ENCODE measurements around the gene RNPEP.
A peak's percentile ranks its signal among the peaks of the same experiment; 100 is the strongest.

The RNPEP gene

DNA sequence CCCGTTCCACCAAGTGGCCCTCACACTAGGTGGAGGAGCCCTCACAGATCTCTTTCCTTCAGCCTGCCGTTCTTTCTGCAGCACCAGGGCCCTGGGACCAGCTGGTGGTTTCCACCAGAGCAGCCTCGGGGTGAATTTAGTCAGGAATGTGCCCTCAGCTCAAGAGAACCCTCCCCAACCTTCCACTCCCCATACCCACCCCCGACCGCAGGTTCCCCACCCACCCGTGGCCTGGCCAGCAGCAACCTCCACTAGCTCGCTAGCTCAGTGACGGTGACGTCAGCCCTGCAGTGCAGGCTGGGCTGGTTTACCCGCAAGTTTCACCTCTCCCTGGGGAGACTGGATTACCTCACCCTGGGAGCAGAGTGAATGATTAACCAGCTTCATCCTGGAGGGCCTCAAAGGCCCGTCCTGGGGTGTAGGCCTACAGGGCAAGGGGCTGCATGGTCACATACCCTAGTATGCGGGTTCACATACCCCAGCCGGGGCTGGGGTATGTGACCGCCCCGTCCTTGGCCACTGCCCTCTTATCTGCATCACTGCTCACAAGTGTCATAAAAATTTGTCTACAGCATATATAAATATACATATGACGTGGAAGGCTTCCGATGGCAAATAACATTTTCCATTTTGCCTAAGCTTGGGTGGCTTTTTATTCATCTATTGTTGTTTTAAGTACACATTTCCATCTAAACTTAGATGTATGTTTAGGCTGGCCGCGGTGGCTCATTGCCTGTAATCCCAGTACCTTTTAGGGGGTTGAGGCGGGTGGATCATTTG is 52.4 kb downstream of the RNPEP start:
- no peak overlapping the region for H3K4me3 ChIP-seq (ENCODE audit: control insufficient read depth, low read depth, low read length)
- TF ChIP-seq, protein P1, sequence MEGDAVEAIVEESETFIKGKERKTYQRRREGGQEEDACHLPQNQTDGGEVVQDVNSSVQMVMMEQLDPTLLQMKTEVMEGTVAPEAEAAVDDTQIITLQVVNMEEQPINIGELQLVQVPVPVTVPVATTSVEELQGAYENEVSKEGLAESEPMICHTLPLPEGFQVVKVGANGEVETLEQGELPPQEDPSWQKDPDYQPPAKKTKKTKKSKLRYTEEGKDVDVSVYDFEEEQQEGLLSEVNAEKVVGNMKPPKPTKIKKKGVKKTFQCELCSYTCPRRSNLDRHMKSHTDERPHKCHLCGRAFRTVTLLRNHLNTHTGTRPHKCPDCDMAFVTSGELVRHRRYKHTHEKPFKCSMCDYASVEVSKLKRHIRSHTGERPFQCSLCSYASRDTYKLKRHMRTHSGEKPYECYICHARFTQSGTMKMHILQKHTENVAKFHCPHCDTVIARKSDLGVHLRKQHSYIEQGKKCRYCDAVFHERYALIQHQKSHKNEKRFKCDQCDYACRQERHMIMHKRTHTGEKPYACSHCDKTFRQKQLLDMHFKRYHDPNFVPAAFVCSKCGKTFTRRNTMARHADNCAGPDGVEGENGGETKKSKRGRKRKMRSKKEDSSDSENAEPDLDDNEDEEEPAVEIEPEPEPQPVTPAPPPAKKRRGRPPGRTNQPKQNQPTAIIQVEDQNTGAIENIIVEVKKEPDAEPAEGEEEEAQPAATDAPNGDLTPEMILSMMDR (conservative IDR thresholded peaks at IDR 0.05; ENCODE audit: control insufficient read depth, insufficient read depth, low read depth, low read length) = no peak
- DNase-seq (ENCODE audit: low read depth) = peak; percentile 97

DNA sequence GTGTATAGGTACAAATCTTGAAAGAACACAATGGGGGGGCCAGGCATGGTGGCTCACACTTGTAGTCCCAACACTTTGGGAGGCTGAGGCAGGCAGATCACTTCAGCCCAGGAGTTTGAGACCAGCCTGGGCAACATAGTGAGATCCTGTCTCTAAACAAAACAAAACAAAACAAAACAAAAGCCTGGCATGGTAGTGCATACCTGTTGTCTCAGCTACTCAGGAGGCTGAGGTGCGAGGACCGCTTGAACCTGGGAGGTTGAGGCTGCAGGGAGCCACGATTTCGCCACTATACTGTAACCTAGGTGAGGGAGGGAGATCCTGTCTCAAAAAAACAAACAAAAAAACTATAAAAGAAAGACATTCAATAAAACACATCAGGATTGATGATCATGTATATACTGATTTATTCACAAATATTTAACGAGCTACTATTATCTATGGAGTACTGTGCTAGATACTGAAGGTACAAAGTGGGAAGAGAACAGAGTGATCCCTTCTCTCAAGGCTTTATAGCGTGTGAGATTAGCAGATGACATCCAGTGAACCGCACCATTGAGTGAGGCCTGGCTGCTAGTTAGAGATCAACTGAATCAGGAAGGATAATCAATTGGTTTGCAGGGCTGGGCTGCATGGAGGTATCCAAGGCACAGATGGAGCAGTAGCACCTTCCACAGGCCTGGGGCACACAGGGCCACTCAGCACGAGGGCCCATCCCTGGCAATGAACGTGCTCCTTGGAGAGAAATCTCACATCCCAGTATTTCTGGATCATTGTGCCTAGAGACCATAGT is 54.3 kb downstream of the RNPEP start:
- TF ChIP-seq, protein P1 (conservative IDR thresholded peaks at IDR 0.05; ENCODE audit: control insufficient read depth, insufficient read depth, low read depth, low read length) = no peak
- DNase-seq (ENCODE audit: low read depth) = no peak
- H3K4me3 ChIP-seq (ENCODE audit: control insufficient read depth, low read depth, low read length) = no peak overlapping the region

DNA sequence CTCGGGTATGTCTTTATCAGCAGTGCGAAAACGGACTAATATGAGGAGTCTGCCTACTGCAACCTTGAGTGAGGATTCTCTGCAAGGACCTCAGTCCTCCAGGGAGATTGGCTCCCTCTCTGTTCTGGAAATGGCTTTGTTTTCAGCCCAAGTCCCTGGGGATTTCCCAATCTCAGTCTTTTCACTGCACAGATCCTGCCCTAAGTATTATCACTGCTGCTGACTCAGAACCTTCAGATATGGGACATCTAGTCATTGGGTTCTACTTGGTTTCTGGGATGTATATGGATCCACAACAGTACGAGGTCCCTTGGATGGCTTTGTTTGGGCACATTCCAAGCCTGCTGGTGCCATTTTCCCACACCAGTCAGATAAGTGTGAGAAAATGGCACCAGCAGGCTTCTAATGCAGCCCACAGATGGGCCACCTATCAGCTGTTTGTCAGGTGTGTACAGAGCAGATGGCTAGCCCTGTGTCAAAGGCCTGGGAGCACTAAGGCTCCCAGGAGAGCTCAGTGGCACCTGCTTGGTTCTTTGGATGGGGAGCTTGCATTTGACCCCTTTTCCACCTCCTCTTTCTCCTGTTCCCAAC is 55.4 kb downstream of the RNPEP start:
- peak; percentile 17 for DNase-seq (ENCODE audit: low read depth)
- TF ChIP-seq, protein P1 (conservative IDR thresholded peaks at IDR 0.05; ENCODE audit: control insufficient read depth, insufficient read depth, low read depth, low read length) = no peak
- H3K4me3 ChIP-seq (ENCODE audit: control insufficient read depth, low read depth, low read length) = no peak overlapping the region

DNA sequence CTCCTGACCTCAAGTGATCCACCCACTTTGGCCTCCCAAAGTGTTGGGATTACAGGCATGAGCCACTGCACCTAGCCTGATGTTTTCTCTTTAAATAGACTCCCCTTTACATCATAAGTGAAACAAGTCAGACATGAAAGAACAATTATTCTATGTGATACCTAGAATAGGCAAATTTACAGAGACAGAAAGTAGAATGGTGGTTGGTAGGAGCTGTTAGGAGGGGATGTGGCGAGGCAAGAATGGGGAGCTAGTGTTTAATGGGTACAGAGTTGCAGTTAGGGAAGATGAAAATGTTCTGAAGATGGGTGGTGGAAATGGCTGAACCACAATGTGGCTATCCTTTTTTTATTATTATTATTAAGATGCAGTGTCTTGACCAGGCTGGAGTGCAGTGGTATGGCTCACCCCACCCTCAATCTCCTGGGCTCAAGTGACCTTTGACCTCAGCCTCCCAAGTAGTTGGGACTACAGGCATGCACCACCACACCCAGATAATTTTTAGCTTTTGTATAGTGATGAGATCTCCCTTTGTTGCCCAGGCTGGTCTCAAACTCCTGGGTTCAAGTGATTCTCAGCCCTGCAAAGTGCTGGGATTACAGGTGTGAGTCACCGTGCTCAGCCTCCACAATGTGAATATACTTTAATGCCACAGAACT is 56.4 kb downstream of the RNPEP start:
- H3K4me3 ChIP-seq (ENCODE audit: control insufficient read depth, low read depth, low read length) = no peak overlapping the region
- DNase-seq (ENCODE audit: low read depth) = no peak
- TF ChIP-seq, protein P1 (conservative IDR thresholded peaks at IDR 0.05; ENCODE audit: control insufficient read depth, insufficient read depth, low read depth, low read length) = no peak

DNA sequence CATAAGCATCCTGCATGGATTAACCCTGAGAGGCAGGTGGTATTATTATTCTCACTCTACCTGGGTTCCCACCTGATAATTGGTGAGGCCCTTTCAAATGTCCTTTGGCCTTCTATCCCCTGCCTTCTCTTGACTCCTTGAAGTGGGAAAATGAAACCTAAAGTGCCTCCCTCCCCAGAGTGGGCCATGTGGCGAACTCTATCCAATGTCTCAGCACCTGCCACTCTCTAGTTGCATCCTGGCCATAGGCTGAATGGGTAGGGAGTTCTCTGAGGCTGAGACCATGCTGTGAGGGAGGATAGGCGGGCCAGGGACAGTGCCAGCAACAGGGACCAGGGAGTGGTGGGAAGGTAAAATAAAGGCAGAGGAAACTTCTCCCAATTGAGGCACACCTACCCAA is 63.3 kb downstream of the RNPEP start:
- TF ChIP-seq, protein P1 (conservative IDR thresholded peaks at IDR 0.05; ENCODE audit: control insufficient read depth, insufficient read depth, low read depth, low read length) = no peak
- no peak overlapping the region for H3K4me3 ChIP-seq (ENCODE audit: control insufficient read depth, low read depth, low read length)
- no peak for DNase-seq (ENCODE audit: low read depth)

DNA sequence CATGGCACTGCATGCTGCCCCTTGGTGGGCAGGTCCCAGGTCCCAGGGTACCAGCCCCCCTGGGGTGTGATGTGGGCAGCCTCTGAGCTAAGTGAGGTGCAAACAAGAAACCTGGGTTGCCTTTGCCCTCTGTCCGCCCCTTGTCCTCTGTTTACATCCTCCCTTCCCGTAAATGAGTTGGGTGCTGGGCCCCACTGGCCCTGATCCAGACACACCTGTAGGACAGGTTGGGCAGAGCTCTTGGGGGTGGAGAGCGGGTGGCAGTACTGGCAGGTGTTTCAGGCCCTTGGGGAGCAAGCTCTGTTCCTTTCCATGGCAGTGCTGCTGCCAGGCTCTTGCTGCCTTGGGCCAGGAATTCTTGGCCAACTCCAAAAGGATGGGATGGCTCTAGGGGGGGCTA is 63.8 kb downstream of the RNPEP start:
- TF ChIP-seq, protein P1 (conservative IDR thresholded peaks at IDR 0.05; ENCODE audit: control insufficient read depth, insufficient read depth, low read depth, low read length) = no peak
- DNase-seq (ENCODE audit: low read depth) = no peak
- H3K4me3 ChIP-seq (ENCODE audit: control insufficient read depth, low read depth, low read length) = no peak overlapping the region
